HFFc6 (cell line): ENCODE measurements around the gene WWC1. TPM values are rescaled to one million over a fixed set of nuclear protein-coding genes. Genes with fewer than 3 reads are reported as not detected.

Experiments used
- DNase-seq: peaks from one replicate; pipeline ENCODE4 v3.0.0-alpha.2; 2018
- H3K27ac Mint-ChIP-seq: 2 replicates; pipeline ENCODE4 v1.8.0; 2020; ENCODE audit warnings: mild to moderate bottlenecking, mixed read lengths
- H3K27me3 Mint-ChIP-seq: 2 replicates; pipeline ENCODE4 v1.8.0; 2021; ENCODE audit warnings: mild to moderate bottlenecking, moderate library complexity, mixed read lengths; ENCODE audit not compliant: insufficient read depth
- H3K36me3 Mint-ChIP-seq: 2 replicates; pipeline ENCODE4 v1.8.0; 2021; ENCODE audit warnings: low read depth, mixed read lengths
- H3K4me1 Mint-ChIP-seq: 2 replicates; pipeline ENCODE4 v1.8.0; 2020; ENCODE audit warnings: low read depth, mixed read lengths
- H3K4me3 Mint-ChIP-seq: 2 replicates; pipeline ENCODE4 v1.8.0; 2020; ENCODE audit warnings: mild to moderate bottlenecking, moderate library complexity, mixed read lengths
- H3K9me3 Mint-ChIP-seq: 2 replicates; pipeline ENCODE4 v1.8.0; 2020; ENCODE audit warnings: mild to moderate bottlenecking, mixed read lengths
- total RNA-seq, 6 experiments: library from RNA; stranded (reverse); fragmentation: NEBNext Ultra II Directional; extraction: Animal tissue kit (Norgen Biotek cat#: 25700); gene quantifications; 2 replicates in 1 of 6; 3 replicates in 5 of 6; pipeline ENCODE4 v1.2.3, GENCODE V29; 2021
- TF ChIP-seq, protein P1 (sequence below): fragments of 200-600 bp; sonication (generic); IDR thresholded peaks from 2 replicates; pipeline ENCODE4 v1.5.0; 2021; ENCODE audit warnings: antibody characterized with exemption, mild to moderate bottlenecking

Gene WWC1
- total RNA-seq, 6 experiments from 2014 or later: 3.3 to 8.4 (median 7.2) TPM

DNA sequence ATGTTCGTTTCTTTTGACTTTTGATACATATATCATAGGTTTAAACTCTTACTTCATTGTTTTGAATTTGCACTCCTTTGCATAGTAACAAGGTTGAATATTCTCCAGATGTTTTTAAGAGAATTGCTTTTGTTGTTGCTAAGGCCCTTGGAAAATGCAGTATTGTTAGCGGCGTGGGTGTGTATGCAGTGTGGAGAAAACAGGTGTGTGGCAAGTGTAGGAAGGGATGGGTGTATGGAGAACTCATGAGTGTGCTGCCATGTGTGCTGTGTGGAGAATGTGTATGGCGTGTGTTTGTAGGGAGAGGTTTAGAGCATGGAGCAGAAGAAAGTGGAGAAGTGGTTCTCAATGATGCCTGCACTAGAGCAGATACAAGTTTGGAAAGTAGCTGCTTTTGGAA is 87.3 kb downstream of the WWC1 start:
- Mint-ChIP-seq H3K9me3 (no peaks in the 10 kb centered on the region), H3K4me1 (peaks cover 13% of the 10 kb centered on the region; the same call in 1 of the 2 replicates), H3K36me3 (no peaks in the 10 kb centered on the region), H3K27ac (no peak overlapping the region), H3K4me3 (no peak overlapping the region), H3K27me3 (no peaks in the 10 kb centered on the region; the same call in 1 of the 2 replicates)
- DNase-seq: no peak
- TF ChIP-seq, protein P1, sequence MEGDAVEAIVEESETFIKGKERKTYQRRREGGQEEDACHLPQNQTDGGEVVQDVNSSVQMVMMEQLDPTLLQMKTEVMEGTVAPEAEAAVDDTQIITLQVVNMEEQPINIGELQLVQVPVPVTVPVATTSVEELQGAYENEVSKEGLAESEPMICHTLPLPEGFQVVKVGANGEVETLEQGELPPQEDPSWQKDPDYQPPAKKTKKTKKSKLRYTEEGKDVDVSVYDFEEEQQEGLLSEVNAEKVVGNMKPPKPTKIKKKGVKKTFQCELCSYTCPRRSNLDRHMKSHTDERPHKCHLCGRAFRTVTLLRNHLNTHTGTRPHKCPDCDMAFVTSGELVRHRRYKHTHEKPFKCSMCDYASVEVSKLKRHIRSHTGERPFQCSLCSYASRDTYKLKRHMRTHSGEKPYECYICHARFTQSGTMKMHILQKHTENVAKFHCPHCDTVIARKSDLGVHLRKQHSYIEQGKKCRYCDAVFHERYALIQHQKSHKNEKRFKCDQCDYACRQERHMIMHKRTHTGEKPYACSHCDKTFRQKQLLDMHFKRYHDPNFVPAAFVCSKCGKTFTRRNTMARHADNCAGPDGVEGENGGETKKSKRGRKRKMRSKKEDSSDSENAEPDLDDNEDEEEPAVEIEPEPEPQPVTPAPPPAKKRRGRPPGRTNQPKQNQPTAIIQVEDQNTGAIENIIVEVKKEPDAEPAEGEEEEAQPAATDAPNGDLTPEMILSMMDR: no peak

DNA sequence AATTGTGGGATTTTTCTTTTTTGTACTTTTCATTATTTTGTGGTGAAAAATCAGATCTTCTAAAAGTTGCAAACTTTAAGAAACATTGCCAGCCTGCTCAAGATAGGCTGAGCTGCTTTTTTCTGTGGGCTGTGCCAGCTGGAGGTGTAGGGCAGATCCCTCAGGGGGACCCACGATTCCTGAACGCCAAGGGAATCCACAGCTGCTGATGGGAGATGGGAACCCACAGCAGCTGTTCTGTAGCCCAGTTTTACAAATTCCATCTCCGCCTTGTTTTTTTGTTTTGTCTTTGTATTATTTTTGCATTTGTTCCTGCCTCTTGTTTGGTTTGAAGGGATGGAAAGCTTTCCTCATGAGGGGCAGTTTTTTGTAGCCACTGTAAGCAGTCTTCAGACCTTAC is 91.0 kb downstream of the WWC1 start:
- Mint-ChIP-seq H3K27ac (no peak overlapping the region), H3K9me3 (peaks cover 6% of the 10 kb centered on the region; the same call in 1 of the 2 replicates), H3K36me3 (peaks cover 14% of the 10 kb centered on the region), H3K27me3 (peaks cover 3% of the 10 kb centered on the region), H3K4me1 (peaks cover 13% of the 10 kb centered on the region; the same call in 1 of the 2 replicates), H3K4me3 (no peak overlapping the region; the same call in 1 of the 2 replicates)
- DNase-seq: no peak
- TF ChIP-seq, protein P1: no peak

DNA sequence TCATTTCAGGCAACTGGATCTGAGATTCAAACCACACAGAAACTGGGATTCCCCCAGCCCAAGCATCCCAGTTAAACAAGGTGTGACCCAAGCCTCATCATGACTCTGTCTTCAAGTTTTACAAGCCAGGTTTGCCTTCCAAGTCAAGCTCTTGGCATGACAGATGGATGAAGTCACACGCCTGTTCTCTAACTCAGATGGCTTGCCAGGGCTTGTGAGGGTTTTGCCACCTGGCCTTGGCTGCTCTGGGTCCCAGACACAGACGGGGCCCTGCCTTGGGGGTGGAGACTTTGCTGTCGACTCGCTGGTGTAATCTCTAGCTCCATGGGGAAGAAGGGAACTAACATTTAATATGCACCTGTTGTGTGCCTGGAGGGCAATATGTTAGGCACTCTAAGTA is 99.0 kb downstream of the WWC1 start:
- no peak for DNase-seq
- Mint-ChIP-seq H3K9me3 (peaks cover 7% of the 10 kb centered on the region), H3K4me3 (no peak overlapping the region), H3K4me1 (no peaks in the 10 kb centered on the region), H3K27me3 (peaks cover 8% of the 10 kb centered on the region), H3K36me3 (peaks cover 17% of the 10 kb centered on the region), H3K27ac (no peak overlapping the region)
- TF ChIP-seq, protein P1: no peak

DNA sequence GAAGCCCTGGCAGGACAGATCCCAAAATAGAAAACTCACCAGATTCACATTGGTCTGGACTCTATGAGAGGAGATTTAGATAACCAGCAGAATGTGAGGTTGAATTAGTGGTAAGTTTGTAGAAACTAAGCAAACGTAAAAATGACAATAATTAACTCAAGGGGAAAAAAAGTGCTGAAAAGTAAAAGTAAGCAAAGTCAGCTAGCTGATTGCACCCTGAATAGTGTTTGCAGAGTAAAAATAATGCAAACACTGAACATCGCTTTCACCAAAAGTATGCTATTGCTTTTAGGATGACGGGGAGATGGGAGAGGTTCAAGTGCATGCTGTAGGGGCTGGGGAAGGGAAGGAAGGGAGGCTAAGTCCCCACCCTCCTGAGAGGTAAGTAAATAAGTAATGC is 102.3 kb downstream of the WWC1 start:
- Mint-ChIP-seq H3K9me3 (peaks cover 7% of the 10 kb centered on the region), H3K4me3 (no peak overlapping the region), H3K27ac (no peak overlapping the region), H3K36me3 (peaks cover 10% of the 10 kb centered on the region), H3K27me3 (peaks cover 5% of the 10 kb centered on the region), H3K4me1 (no peaks in the 10 kb centered on the region)
- no peak for DNase-seq
- TF ChIP-seq, protein P1: no peak

DNA sequence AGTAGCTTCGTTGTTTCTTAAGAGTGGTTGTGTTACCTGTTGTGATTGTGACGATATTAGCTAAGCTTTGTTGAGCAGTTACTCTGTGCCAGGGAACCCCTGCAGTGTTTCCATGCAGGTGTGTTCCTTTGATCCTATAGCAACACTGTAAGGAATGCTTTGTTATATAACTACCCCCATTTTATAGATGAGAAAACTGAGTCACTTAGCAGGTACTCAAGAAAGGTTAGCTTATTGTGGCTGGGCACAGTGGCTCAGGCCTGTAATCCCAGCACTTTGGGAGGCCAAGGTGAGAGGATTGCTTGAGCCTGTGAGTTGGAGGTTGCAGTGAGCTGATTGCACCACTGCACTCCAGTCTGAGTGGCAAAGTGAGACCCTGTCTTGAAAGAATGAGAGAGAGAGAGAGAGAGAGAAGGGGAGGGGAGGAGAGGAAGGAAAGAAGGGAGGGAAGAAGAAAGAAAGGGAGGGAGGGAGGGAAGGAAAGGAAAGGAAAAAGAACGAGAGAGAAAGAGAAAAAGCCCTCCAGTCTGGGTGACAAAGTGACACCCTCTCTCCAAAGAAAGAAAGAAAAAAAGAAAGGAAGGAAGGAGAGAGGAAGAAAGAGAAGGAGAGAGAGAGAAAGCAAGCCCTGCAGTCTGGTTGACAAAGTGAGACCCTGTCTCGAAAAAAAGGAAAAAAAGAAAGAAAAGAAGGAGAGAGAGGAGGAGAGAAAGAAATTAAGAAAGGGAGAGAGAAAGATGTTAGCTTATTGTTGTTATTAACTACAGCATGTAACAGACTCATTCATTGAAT is 109.2 kb downstream of the WWC1 start:
- Mint-ChIP-seq H3K27ac (no peak overlapping the region), H3K9me3 (no peaks in the 10 kb centered on the region), H3K27me3 (peaks cover 18% of the 10 kb centered on the region), H3K4me1 (peaks cover 22% of the 10 kb centered on the region), H3K4me3 (no peak overlapping the region), H3K36me3 (peaks cover 14% of the 10 kb centered on the region)
- TF ChIP-seq, protein P1: no peak
- DNase-seq: no peak
